IMR-90 (cell line): ENCODE results near the gene CPNE1. TPM values are rescaled to one million over a fixed set of nuclear protein-coding genes. Genes with fewer than 3 reads are reported as not detected.

ENCODE experiments used
- ATAC-seq: fragments of 200-7000 bp; cut with Tn5 transposase; 2 replicates; pipeline ENCODE4 v1.9.1; 2020; ENCODE audit warnings: low read depth, mild to moderate bottlenecking, moderate library complexity
- BruUV-seq: library from RNA; stranded (reverse); fragments of 400-500 nt; replicated peaks from 2 replicates; lab custom pipeline; 2021; lab: Mats Ljungman, UMichigan
- CTCF ChIA-PET: fragments of 300-600 bp; formaldehyde crosslinking; extraction: SDS; loops from one replicate; lab custom pipeline; 2021; ENCODE audit warnings: antibody characterized with exemption; lab: Yijun Ruan, JAX
- POLR2A ChIA-PET: fragments of 300-600 bp; sonication (Branson Sonifier 250); formaldehyde crosslinking; loops from one replicate; lab custom pipeline; 2022; ENCODE audit warnings: antibody characterized with exemption; ENCODE audit not compliant: unreplicated experiment; lab: Charles Lee
- DNase-seq: peaks from one replicate; pipeline ENCODE4 v3.0.0; 2013
- H2AFZ ChIP-seq: replicated peaks from 2 replicates; pipeline ENCODE3; 2013; ENCODE audit warnings: low read length, mild to moderate bottlenecking; ENCODE audit not compliant: poor library complexity
- H2AK5ac ChIP-seq: 2 replicates; pipeline ENCODE4 v1.6.1; 2013; ENCODE audit warnings: low read depth, low read length, inconsistent platforms
- H2AK9ac ChIP-seq: replicated peaks from 2 replicates; pipeline ENCODE3; 2013; ENCODE audit warnings: mild to moderate bottlenecking, low read depth, low read length, moderate library complexity; ENCODE audit not compliant: poor library complexity
- H2BK120ac ChIP-seq: 2 replicates; pipeline ENCODE4 v1.6.1; 2013; ENCODE audit warnings: low read depth, low read length, inconsistent platforms
- H2BK15ac ChIP-seq: 3 replicates; pipeline ENCODE4 v1.6.1; 2013; ENCODE audit warnings: low read depth, low read length, inconsistent platforms
- H2BK20ac ChIP-seq: 2 replicates; pipeline ENCODE4 v1.6.1; 2013; ENCODE audit warnings: low read depth, mild to moderate bottlenecking, inconsistent platforms, low read length, moderate library complexity
- H2BK5ac ChIP-seq: 2 replicates; pipeline ENCODE4 v1.6.1; 2013; ENCODE audit warnings: mild to moderate bottlenecking, low read depth, low read length, inconsistent platforms; ENCODE audit not compliant: poor library complexity, severe bottlenecking
- H3K14ac ChIP-seq: replicated peaks from 2 replicates; pipeline ENCODE4 v1.6.1; 2013; ENCODE audit warnings: low read depth, low read length, inconsistent platforms
- H3K18ac ChIP-seq: 2 replicates; pipeline ENCODE4 v1.6.1; 2013; ENCODE audit warnings: low read depth, low read length, control low read depth
- H3K23ac ChIP-seq: 2 replicates; pipeline ENCODE4 v1.6.1; 2013; ENCODE audit warnings: low read depth, low read length, inconsistent platforms
- H3K27ac ChIP-seq: 2 replicates; pipeline ENCODE4 v1.5.1; 2013; ENCODE audit warnings: mild to moderate bottlenecking, control low read depth, low read length; ENCODE audit not compliant: insufficient read depth
- H3K27me3 ChIP-seq: 2 replicates; pipeline ENCODE4 v1.6.1; 2013; ENCODE audit warnings: low read length; ENCODE audit not compliant: control insufficient read depth, insufficient read depth
- H3K36me3 ChIP-seq: 2 replicates; pipeline ENCODE4 v1.6.1; 2013; ENCODE audit warnings: low read length, mixed read lengths; ENCODE audit not compliant: control insufficient read depth, insufficient read depth
- H3K4ac ChIP-seq: 2 replicates; pipeline ENCODE4 v1.6.1; 2013; ENCODE audit warnings: low read depth, low read length, inconsistent platforms
- H3K4me1 ChIP-seq: 2 replicates; pipeline ENCODE4 v1.6.1; 2013; ENCODE audit warnings: low read length, mixed read lengths; ENCODE audit not compliant: control insufficient read depth, insufficient read depth
- H3K4me2 ChIP-seq: 2 replicates; pipeline ENCODE4 v1.6.1; 2013; ENCODE audit warnings: low read depth, mild to moderate bottlenecking, control low read depth, low read length, moderate library complexity
- H3K4me3 ChIP-seq: 2 replicates; pipeline ENCODE4 v1.5.1; 2013; ENCODE audit warnings: low read depth, mild to moderate bottlenecking, control low read depth, low read length, moderate library complexity; ENCODE audit not compliant: insufficient read depth
- H3K56ac ChIP-seq: 2 replicates; pipeline ENCODE4 v1.6.1; 2013; ENCODE audit warnings: low read length, inconsistent platforms; ENCODE audit not compliant: insufficient read depth; ENCODE audit errors: extremely low read depth
- H3K79me1 ChIP-seq, 2 experiments: 2 replicates each; pipeline ENCODE4 v1.6.1; 2013; ENCODE audit warnings: low read length in 2 of 2, inconsistent platforms in 1 of 2, low read depth in 1 of 2
- H3K9ac ChIP-seq: 2 replicates; pipeline ENCODE4 v1.6.1; 2013; ENCODE audit warnings: low read depth, low read length, control low read depth
- H3K9me1 ChIP-seq: 2 replicates; pipeline ENCODE4 v1.6.1; 2013; ENCODE audit warnings: low read length, inconsistent platforms; ENCODE audit not compliant: insufficient read depth
- H3K9me3 ChIP-seq: 2 replicates; pipeline ENCODE4 v1.6.1; 2013; ENCODE audit warnings: low read length; ENCODE audit not compliant: control insufficient read depth, insufficient read depth
- H4K20me1 ChIP-seq: 2 replicates; pipeline ENCODE4 v1.6.1; 2013; ENCODE audit warnings: low read length, inconsistent platforms; ENCODE audit not compliant: insufficient read depth
- H4K5ac ChIP-seq: 2 replicates; pipeline ENCODE4 v1.6.1; 2013; ENCODE audit warnings: mild to moderate bottlenecking, low read depth, low read length, control low read depth
- H4K8ac ChIP-seq, 2 experiments: 2 replicates each; pipeline ENCODE4 v1.6.1; 2013; ENCODE audit warnings: low read depth in 2 of 2, low read length in 2 of 2, control low read depth in 1 of 2, inconsistent platforms in 1 of 2
- H4K91ac ChIP-seq: 2 replicates; pipeline ENCODE4 v1.6.1; 2013; ENCODE audit warnings: low read depth, low read length, inconsistent platforms; ENCODE audit not compliant: insufficient read depth
- BHLHE40 ChIP-seq: fragments of 150-350 bp; IDR thresholded peaks from 2 replicates; pipeline ENCODE4 v1.6.1; 2016; ENCODE audit warnings: mild to moderate bottlenecking, low read depth, low read length
- CEBPB ChIP-seq: IDR thresholded peaks from 2 replicates; pipeline ENCODE4 v1.6.1; 2012; ENCODE audit warnings: low read depth, low read length, improper control_type of control experiment
- CHD1 ChIP-seq: IDR thresholded peaks from 2 replicates; pipeline ENCODE4 v1.6.1; 2012; ENCODE audit warnings: low read depth, low read length, improper control_type of control experiment
- FOS ChIP-seq: fragments of 150-350 bp; IDR thresholded peaks from 2 replicates; pipeline ENCODE4 v1.6.1; 2016; ENCODE audit warnings: low read depth, low read length
- MAFK ChIP-seq: IDR thresholded peaks from 2 replicates; pipeline ENCODE4 v1.6.1; 2012; ENCODE audit warnings: low read depth, low read length, improper control_type of control experiment
- MAZ ChIP-seq: IDR thresholded peaks from 2 replicates; pipeline ENCODE4 v1.6.1; 2012; ENCODE audit warnings: low read depth, mild to moderate bottlenecking, low read length, improper control_type of control experiment, moderate library complexity, borderline replicate concordance
- MXI1 ChIP-seq: IDR thresholded peaks from 2 replicates; pipeline ENCODE4 v1.6.1; 2012; ENCODE audit warnings: low read depth, mild to moderate bottlenecking, low read length, moderate library complexity, borderline replicate concordance
- NFE2L2 ChIP-seq: fragments of 150-350 bp; IDR thresholded peaks from 2 replicates; pipeline ENCODE4 v1.6.1; 2016; ENCODE audit warnings: low read depth, mild to moderate bottlenecking, low read length
- POLR2A ChIP-seq: IDR thresholded peaks from 2 replicates; pipeline ENCODE4 v1.6.1; 2012; ENCODE audit warnings: mild to moderate bottlenecking, low read depth, low read length
- RAD21 ChIP-seq: IDR thresholded peaks from 2 replicates; pipeline ENCODE4 v1.6.1; 2012; ENCODE audit warnings: low read length, improper control_type of control experiment
- RCOR1 ChIP-seq: IDR thresholded peaks from 2 replicates; pipeline ENCODE4 v1.6.1; 2012; ENCODE audit warnings: mild to moderate bottlenecking, low read length, improper control_type of control experiment; ENCODE audit not compliant: insufficient replicate concordance
- RFX5 ChIP-seq: IDR thresholded peaks from 2 replicates; pipeline ENCODE4 v1.8.0; 2012; ENCODE audit warnings: low read depth, mild to moderate bottlenecking, low read length, moderate library complexity
- SMC3 ChIP-seq: fragments of 150-350 bp; IDR thresholded peaks from 2 replicates; pipeline ENCODE4 v1.6.1; 2016; ENCODE audit warnings: low read depth, mild to moderate bottlenecking, antibody characterized with exemption, low read length, moderate library complexity
- WGBS, 2 experiments: methylation state at CpG; one replicate each; pipeline versions ENCODE4 v1.1.5 to v1.1.7; 2013; ENCODE audit warnings: missing lambda C conversion rate in 2 of 2; ENCODE audit not compliant: insufficient read length in 1 of 2; ENCODE audit errors: extremely low coverage in 2 of 2; 5-methylcytosine and 5-hydroxymethylcytosine counted together
- dilution Hi-C: fragments of 300-500 bp; cut with HindIII; formaldehyde crosslinking; loops from one replicate; pipeline ENCODE4 v1.14.3; 2018; ENCODE audit warnings: low sequenced_read_pairs; ENCODE audit not compliant: unreplicated experiment
- in situ Hi-C: fragments of 300-500 bp; cut with MboI; formaldehyde crosslinking; loops from 3 replicates; pipeline ENCODE4 v1.14.3; 2019; ENCODE audit warnings: low sequenced_read_pairs, inconsistent platforms, mixed read lengths
- intact Hi-C: fragments of 100-400 bp; cut with micrococcal nuclease; formaldehyde crosslinking; loops from 2 replicates; pipeline ENCODE4 v1.10.0; 2022
- polyA plus RNA-seq, 3 experiments: library from polyadenylated mRNA; depleted of rRNA; stranded (reverse); fragments of >200 nt; gene quantifications; 2 replicates each; pipeline ENCODE4 v1.2.3, GENCODE V29; 2012; ENCODE audit warnings: low replicate concordance in 1 of 3
- total RNA-seq: library from RNA; depleted of rRNA; stranded (reverse); fragments of >200 nt; gene quantifications from 2 replicates; pipeline ENCODE4 v1.2.3, GENCODE V29; 2012
- TF ChIP-seq, protein P1 (sequence below): fragments of 150-350 bp; IDR thresholded peaks from 2 replicates; pipeline ENCODE4 v1.6.1; 2016; ENCODE audit warnings: low read depth, mild to moderate bottlenecking, low read length, moderate library complexity, borderline replicate concordance
- TF ChIP-seq, protein P2 (sequence below): conservative IDR thresholded peaks from 2 replicates; pipeline ENCODE4 v1.5.1; 2012; ENCODE audit warnings: mild to moderate bottlenecking, low read depth, low read length, improper control_type of control experiment
- TF ChIP-seq, protein P3 (sequence below): fragments of 150-350 bp; IDR thresholded peaks from 2 replicates; pipeline ENCODE4 v1.6.1; 2017; ENCODE audit warnings: mild to moderate bottlenecking, antibody characterized with exemption, low read length, low read depth

The CPNE1 gene
- total and polyA plus RNA-seq, 2 of the 4 experiments (the other 2 are of a cell fraction): 163 to 165 TPM

DNA sequence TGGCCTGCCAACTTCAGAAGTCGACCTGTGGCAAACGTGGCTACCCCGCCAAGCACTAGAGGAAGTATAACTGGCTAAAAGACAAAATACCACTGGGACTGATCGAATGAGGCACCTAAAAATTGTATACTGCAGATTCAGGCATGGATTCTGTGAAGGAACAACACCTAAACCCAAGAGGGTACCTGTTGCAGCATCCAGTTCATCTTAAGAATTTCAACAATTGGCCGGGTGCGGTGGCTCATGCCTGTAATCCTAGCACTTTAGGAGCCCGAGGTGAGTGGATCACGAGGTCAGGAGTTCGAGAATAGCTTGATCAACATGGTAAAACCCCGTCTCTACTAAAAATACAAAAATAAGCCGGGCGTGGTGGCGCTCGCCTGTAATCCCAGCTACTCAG, 76.3 kb downstream of the CPNE1 start:
- H4K5ac ChIP-seq: no peak overlapping the region
- no peaks in the 10 kb centered on the region; the same call in 1 of the 2 replicates for H3K9me1 ChIP-seq
- H4K8ac ChIP-seq: no peak overlapping the region
- H2BK120ac ChIP-seq: no peak overlapping the region
- peaks cover 2% of the 10 kb centered on the region; the same call in 1 of the 2 replicates for H3K27me3 ChIP-seq
- H2BK5ac ChIP-seq: no peak overlapping the region
- no peak overlapping the region for H3K14ac ChIP-seq
- DNase-seq (no peak), ATAC-seq (no peak)
- H3K56ac ChIP-seq: no peak overlapping the region
- no peak overlapping the region for H2BK20ac ChIP-seq
- no peak overlapping the region for H3K4ac ChIP-seq
- intact Hi-C loops (no loop called here), dilution Hi-C loops (no loop called here), in situ Hi-C loops (no loop called here)
- H2BK15ac ChIP-seq: no peak overlapping the region
- H2AK9ac ChIP-seq: no peak overlapping the region
- peak overlapping the region; percentile 32 for H2AFZ ChIP-seq
- H3K4me2 ChIP-seq: no peak overlapping the region
- no peak overlapping the region for H3K4me3 ChIP-seq
- H3K9me3 ChIP-seq: no peaks in the 10 kb centered on the region
- no peaks in the 10 kb centered on the region for H3K79me1 ChIP-seq
- CTCF ChIA-PET: no interaction called here
- BruUV-seq: no TSS peak
- no peak overlapping the region; the same call in 1 of the 2 replicates for H2AK5ac ChIP-seq
- no peaks in the 10 kb centered on the region for H4K20me1 ChIP-seq
- no peak overlapping the region for H4K91ac ChIP-seq
- H3K27ac ChIP-seq: no peak overlapping the region
- no peak overlapping the region for H3K9ac ChIP-seq
- H3K4me1 ChIP-seq: no peaks in the 10 kb centered on the region
- H3K23ac ChIP-seq: no peak overlapping the region
- POLR2A ChIA-PET: no interaction called here
- 89% methylated on average over 3 of the region's 14 CpGs; no CpG with 5 or more reads in 1 of the 2 experiments for WGBS, 2 experiments
- TF ChIP-seq RCOR1 (no peak), POLR2A (no peak), MXI1 (no peak), CEBPB (no peak), BHLHE40 (no peak), RAD21 (no peak), FOS (no peak), CHD1 (no peak), MAZ (no peak), MAFK (no peak), SMC3 (no peak), RFX5 (no peak), NFE2L2 (no peak)
- TF ChIP-seq, protein P1, sequence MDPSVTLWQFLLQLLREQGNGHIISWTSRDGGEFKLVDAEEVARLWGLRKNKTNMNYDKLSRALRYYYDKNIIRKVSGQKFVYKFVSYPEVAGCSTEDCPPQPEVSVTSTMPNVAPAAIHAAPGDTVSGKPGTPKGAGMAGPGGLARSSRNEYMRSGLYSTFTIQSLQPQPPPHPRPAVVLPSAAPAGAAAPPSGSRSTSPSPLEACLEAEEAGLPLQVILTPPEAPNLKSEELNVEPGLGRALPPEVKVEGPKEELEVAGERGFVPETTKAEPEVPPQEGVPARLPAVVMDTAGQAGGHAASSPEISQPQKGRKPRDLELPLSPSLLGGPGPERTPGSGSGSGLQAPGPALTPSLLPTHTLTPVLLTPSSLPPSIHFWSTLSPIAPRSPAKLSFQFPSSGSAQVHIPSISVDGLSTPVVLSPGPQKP: no peak
- TF ChIP-seq, protein P2, sequence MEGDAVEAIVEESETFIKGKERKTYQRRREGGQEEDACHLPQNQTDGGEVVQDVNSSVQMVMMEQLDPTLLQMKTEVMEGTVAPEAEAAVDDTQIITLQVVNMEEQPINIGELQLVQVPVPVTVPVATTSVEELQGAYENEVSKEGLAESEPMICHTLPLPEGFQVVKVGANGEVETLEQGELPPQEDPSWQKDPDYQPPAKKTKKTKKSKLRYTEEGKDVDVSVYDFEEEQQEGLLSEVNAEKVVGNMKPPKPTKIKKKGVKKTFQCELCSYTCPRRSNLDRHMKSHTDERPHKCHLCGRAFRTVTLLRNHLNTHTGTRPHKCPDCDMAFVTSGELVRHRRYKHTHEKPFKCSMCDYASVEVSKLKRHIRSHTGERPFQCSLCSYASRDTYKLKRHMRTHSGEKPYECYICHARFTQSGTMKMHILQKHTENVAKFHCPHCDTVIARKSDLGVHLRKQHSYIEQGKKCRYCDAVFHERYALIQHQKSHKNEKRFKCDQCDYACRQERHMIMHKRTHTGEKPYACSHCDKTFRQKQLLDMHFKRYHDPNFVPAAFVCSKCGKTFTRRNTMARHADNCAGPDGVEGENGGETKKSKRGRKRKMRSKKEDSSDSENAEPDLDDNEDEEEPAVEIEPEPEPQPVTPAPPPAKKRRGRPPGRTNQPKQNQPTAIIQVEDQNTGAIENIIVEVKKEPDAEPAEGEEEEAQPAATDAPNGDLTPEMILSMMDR: no peak
- TF ChIP-seq, protein P3, sequence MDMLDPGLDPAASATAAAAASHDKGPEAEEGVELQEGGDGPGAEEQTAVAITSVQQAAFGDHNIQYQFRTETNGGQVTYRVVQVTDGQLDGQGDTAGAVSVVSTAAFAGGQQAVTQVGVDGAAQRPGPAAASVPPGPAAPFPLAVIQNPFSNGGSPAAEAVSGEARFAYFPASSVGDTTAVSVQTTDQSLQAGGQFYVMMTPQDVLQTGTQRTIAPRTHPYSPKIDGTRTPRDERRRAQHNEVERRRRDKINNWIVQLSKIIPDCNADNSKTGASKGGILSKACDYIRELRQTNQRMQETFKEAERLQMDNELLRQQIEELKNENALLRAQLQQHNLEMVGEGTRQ: no peak
- H3K36me3 ChIP-seq: no peaks in the 10 kb centered on the region
- H3K18ac ChIP-seq: no peak overlapping the region
